Gastroesophageal sphincter (tissue), 4 donors: ENCODE data around the gene RARRES1. TPM values are rescaled to one million over a fixed set of nuclear protein-coding genes. Genes with fewer than 3 reads are reported as not detected.

Experiments
- ATAC-seq: fragments of 150-250 bp; one replicate; pipeline ENCODE4 v1.9.1; 2016; ENCODE audit warnings: mild to moderate bottlenecking, moderate library complexity
- H3K27ac ChIP-seq, 4 donors: fragments of 200-600 bp; sonication (generic) in 3 of 4; 1 replicate in 3 of 4; 2 replicates in 1 of 4; pipeline ENCODE4 v1.5.1; 2016 to 2019
- H3K27me3 ChIP-seq: fragments of 200-600 bp; sonication (generic); one replicate; pipeline ENCODE4 v1.5.1; 2019
- H3K36me3 ChIP-seq, 2 donors: fragments of 200-600 bp; sonication (generic); one replicate each; pipeline ENCODE4 v1.5.1; 2019; ENCODE audit warnings: control low read depth in 1 of 2
- H3K4me1 ChIP-seq, 3 donors: fragments of 200-600 bp; sonication (generic); 1 replicate in 2 of 3; 2 replicates in 1 of 3; pipeline ENCODE4 v1.5.1; 2016 to 2019; ENCODE audit warnings: control low read depth in 2 of 3
- H3K4me3 ChIP-seq, 2 donors: fragments of 200-600 bp; sonication (generic); one replicate each; pipeline ENCODE4 v1.5.1; 2019; ENCODE audit warnings: mild to moderate bottlenecking in 1 of 2, moderate library complexity in 1 of 2
- H3K9me3 ChIP-seq, 3 donors: fragments of 200-600 bp; sonication (generic); one replicate each; pipeline ENCODE4 v1.5.1; 2017 to 2019; ENCODE audit warnings: control low read depth in 2 of 3
- CTCF ChIP-seq, 4 experiments: fragments of 200-600 bp in 2 of 4; fragments of 450-650 bp in 2 of 4; sonication (generic) in 1 of 4; IDR thresholded peaks; one replicate each; pipeline ENCODE4 v1.5.1; 2017 to 2019; ENCODE audit warnings: antibody characterized with exemption in 4 of 4, mild to moderate bottlenecking in 2 of 4, moderate library complexity in 2 of 4
- EP300 ChIP-seq: sonication (generic); formaldehyde crosslinking; IDR thresholded peaks from one replicate; pipeline ENCODE4 v1.6.1; 2017; ENCODE audit warnings: antibody characterized with exemption, mild to moderate bottlenecking
- POLR2A ChIP-seq, 2 donors: fragments of 450-650 bp; IDR thresholded peaks; one replicate each; pipeline ENCODE4 v1.6.1; 2017; ENCODE audit warnings: antibody characterized with exemption in 2 of 2, mild to moderate bottlenecking in 2 of 2, moderate library complexity in 1 of 2
- POLR2AphosphoS5 ChIP-seq: sonication (generic); formaldehyde crosslinking; IDR thresholded peaks from one replicate; pipeline ENCODE4 v1.6.1; 2017; ENCODE audit warnings: antibody characterized with exemption
- WGBS, 2 donors: methylation state at CpG; one replicate each; pipeline ENCODE4 v1.1.5; 2018; ENCODE audit warnings: low coverage in 1 of 2; 5-methylcytosine and 5-hydroxymethylcytosine counted together
- total RNA-seq, 4 donors: library from RNA; depleted of rRNA; stranded (reverse); fragments of >200 nt; gene quantifications; one replicate each; pipeline ENCODE4 v1.1.0, GENCODE V29; 2016

RARRES1 gene
- total RNA-seq, 4 donors from 2014 or later: 4.8 to 110 (median 42.7) TPM

GRCh38 chr3:158727206-158728060 lies 4.8 kb downstream of the RARRES1 start:
- no peaks in the 10 kb centered on the region for H3K27me3 ChIP-seq
- H3K27ac ChIP-seq: peak overlapping the region in 3 of 4 donors; percentile 35 to 55 (median 48)
- TF ChIP-seq POLR2A (IDR thresholded peaks at IDR 0.05) (no peak), POLR2AphosphoS5 (peak; percentile 53), EP300 (no peak), CTCF (IDR thresholded peaks at IDR 0.05) (peak; percentile 86 to 95 (median 90))
- H3K4me1 ChIP-seq: peaks cover 2 to 70% (median 22%) of the 10 kb centered on the region in 3 donors
- no peaks in the 10 kb centered on the region for H3K36me3 ChIP-seq
- no peaks in the 10 kb centered on the region for H3K9me3 ChIP-seq
- no peak overlapping the region for H3K4me3 ChIP-seq
- 11 to 20% methylated on average over 8 of the region's 10 CpGs for WGBS, 2 donors
- ATAC-seq: no peak

- 10 to 14% methylated on average over 5 to 7 of the region's 9 CpGs for WGBS, 2 donors
- peaks cover 2 to 54% (median 16%) of the 10 kb centered on the region in 3 donors for H3K4me1 ChIP-seq
- H3K36me3 ChIP-seq: peaks cover 0 to 11% of the 10 kb centered on the region in 2 donors
- H3K4me3 ChIP-seq: no peak overlapping the region
- H3K27ac ChIP-seq: peak overlapping the region in 3 of 4 donors; percentile 55 to 73 (median 62)
- peak; percentile 82 for ATAC-seq
- H3K27me3 ChIP-seq: no peaks in the 10 kb centered on the region
- TF ChIP-seq POLR2AphosphoS5 (peak; percentile 79), CTCF (IDR thresholded peaks at IDR 0.05) (no peak), POLR2A (IDR thresholded peaks at IDR 0.05) (no peak), EP300 (no peak)
- no peaks in the 10 kb centered on the region for H3K9me3 ChIP-seq
Observed at GRCh38 chr3:158725348-158726011, 6.8 kb downstream of the RARRES1 start.

GRCh38 chr3:158723991-158724390 lies 8.3 kb downstream of the RARRES1 start:
- Histone ChIP-seq H3K9me3 (no peaks in the 10 kb centered on the region), H3K36me3 (peaks cover 0 to 11% of the 10 kb centered on the region in 2 donors), H3K4me1 (peaks cover 2 to 49% (median 16%) of the 10 kb centered on the region in 3 donors), H3K4me3 (no peak overlapping the region), H3K27me3 (no peaks in the 10 kb centered on the region), H3K27ac (peak overlapping the region in 1 of 4 donors; percentile 50)
- WGBS, 2 donors: 97 to 100% methylated on average over 1 to 7 of the region's 7 CpGs
- no peak for ATAC-seq
- TF ChIP-seq EP300 (no peak), POLR2AphosphoS5 (no peak), CTCF (IDR thresholded peaks at IDR 0.05) (no peak), POLR2A (IDR thresholded peaks at IDR 0.05) (no peak)

GRCh38 chr3:158722108-158722507 lies 10.1 kb downstream of the RARRES1 start:
- no peaks in the 10 kb centered on the region for H3K9me3 ChIP-seq
- peaks cover 0 to 11% of the 10 kb centered on the region in 2 donors for H3K36me3 ChIP-seq
- H3K27ac ChIP-seq: no peak overlapping the region
- H3K4me1 ChIP-seq: peaks cover 2 to 42% (median 11%) of the 10 kb centered on the region in 3 donors
- no peaks in the 10 kb centered on the region for H3K27me3 ChIP-seq
- WGBS, 2 donors: 75 to 86% methylated on average over 1 of the region's 1 CpG
- TF ChIP-seq POLR2AphosphoS5 (no peak), EP300 (no peak), CTCF (IDR thresholded peaks at IDR 0.05) (no peak), POLR2A (IDR thresholded peaks at IDR 0.05) (no peak)
- no peak for ATAC-seq
- H3K4me3 ChIP-seq: no peak overlapping the region
